Measurements from ENCODE around the gene ABLIM1.

ABLIM1 gene

DNA sequence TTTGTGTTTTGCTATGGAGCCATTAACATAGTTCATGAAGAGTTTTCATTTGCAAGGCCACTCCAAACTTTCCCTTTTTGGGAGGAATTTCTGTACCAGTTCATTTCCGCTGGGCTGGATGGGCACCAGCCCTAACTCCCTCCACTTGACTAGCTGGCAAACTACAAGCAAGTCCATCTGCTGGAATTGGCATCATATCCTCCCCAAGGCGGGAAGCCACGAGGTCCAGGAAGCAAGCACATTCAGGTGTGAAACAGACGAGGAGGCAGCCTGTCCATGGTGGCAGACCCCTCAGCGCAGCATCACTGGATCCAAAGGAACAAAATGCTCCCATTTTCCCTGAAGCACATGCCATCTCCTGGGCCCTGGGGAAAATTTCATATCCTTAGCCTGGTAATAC, 125.8 kb downstream of the ABLIM1 start:
- CTCF ChIA-PET: interaction anchor here (0.6 to 0.9 kb wide), 2 partner anchors 18 to 178 kb away, joined by 3 to 4 read pairs; no protein-coding TSS in a partner anchor
- POLR2A ChIA-PET: interaction anchor here (0.6 kb wide), 1 partner anchor 34 kb away, joined by 4 read pairs; no protein-coding TSS in a partner anchor
- Histone ChIP-seq H3K4me1 (ENCODE audit: control insufficient read depth, insufficient read depth, low read length) (no peaks in the 10 kb centered on the region), H3K4me3 (ENCODE audit: low read depth, low read length) (no peak overlapping the region), H3K36me3 (ENCODE audit: control insufficient read depth in 2 of 2, insufficient read depth in 1 of 2, low read length in 2 of 2) (no peaks in the 10 kb centered on the region), H3K9me3 (ENCODE audit: control insufficient read depth, insufficient read depth, low read depth, low read length) (no peaks in the 10 kb centered on the region), H3K27ac (ENCODE audit: extremely low read depth, low read depth, low read length) (no peak overlapping the region)
- TF ChIP-seq ZNF830 (tag by site-specific recombination; IDR thresholded peaks at IDR 0.05; ENCODE audit: low read depth): no peak

DNA sequence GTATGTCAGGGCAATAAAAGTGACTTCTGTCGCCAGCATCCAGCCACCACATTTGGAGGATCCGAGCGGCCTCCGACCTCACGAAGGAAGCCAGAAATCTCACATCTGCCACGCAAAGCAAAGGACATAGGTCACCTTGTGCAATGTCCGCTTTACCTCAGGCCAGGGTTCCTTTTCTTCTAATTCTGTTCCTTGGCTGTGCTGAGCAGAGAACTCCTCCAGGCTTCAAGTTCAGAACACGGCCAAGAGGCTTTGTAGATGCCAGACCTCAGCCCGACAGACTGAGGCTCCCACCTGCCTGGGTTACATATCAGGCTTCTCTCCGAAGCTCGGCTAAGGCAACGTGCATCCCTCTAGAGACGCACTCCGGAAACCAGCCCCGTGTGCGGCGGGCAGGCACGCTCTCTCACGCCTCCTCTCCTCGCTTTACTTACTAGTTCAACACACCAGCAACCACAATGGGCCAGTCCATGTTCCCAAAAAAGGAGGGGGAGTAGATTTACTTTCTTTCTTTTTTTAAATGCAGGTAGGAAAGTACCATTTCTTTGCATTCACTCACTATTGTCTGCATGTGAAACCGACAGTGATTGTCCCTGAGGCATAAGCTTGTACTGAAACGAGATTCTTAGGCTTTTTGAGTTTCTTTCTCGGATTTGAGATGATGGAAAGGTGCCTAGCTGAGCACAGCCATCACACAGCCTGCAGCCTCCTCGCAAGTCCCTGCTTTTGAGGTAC, 131.4 kb downstream of the ABLIM1 start:
- Histone ChIP-seq H3K4me1 (ENCODE audit: control insufficient read depth, insufficient read depth, low read length) (peaks cover 20% of the 10 kb centered on the region), H3K9me3 (ENCODE audit: control insufficient read depth, insufficient read depth, low read depth, low read length) (no peaks in the 10 kb centered on the region), H3K4me3 (ENCODE audit: low read depth, low read length) (peak overlapping the region; percentile 50), H3K27ac (ENCODE audit: extremely low read depth, low read depth, low read length) (peak overlapping the region; percentile 84), H3K36me3 (ENCODE audit: control insufficient read depth in 2 of 2, insufficient read depth in 1 of 2, low read length in 2 of 2) (no peaks in the 10 kb centered on the region)
- ChIA-PET POLR2A (interaction anchor here (0.6 to 2.0 kb wide), 6 partner anchors 11 to 122 kb away, joined by 3 to 7 read pairs (median 4); no protein-coding TSS in a partner anchor), CTCF (interaction anchor here (0.6 to 1.8 kb wide), 6 partner anchors 9 to 223 kb away, joined by 3 to 5 read pairs (median 4); no protein-coding TSS in a partner anchor)
- no peak for TF ChIP-seq ZNF37A (tag by site-specific recombination; IDR thresholded peaks at IDR 0.05)
- no peak for TF ChIP-seq ZNF121 (tag by site-specific recombination; IDR thresholded peaks at IDR 0.05)
- no peak for TF ChIP-seq ZNF510 (tag by site-specific recombination; IDR thresholded peaks at IDR 0.05; ENCODE audit: insufficient replicate concordance)
- TF ChIP-seq ZEB2 (tag by site-specific recombination; IDR thresholded peaks at IDR 0.05): peak; percentile 73
- 0 out of 2 replicates have a peak, but pooled peaks have one; percentile 45 for TF ChIP-seq ZBTB48 (tag by site-specific recombination; IDR thresholded peaks at IDR 0.05)
- TF ChIP-seq ZFHX2 (tag by site-specific recombination; conservative IDR thresholded peaks at IDR 0.05): no peak
- peak; percentile 94 for TF ChIP-seq PRDM1 (tag by site-specific recombination; IDR thresholded peaks at IDR 0.05)
- TF ChIP-seq HOXD13 (CRISPR knock-in tag; IDR thresholded peaks at IDR 0.05; ENCODE audit: borderline replicate concordance): no peak
- TF ChIP-seq ZNF223 (tag by site-specific recombination; IDR thresholded peaks at IDR 0.05): no peak
- no peak for TF ChIP-seq ZNF785 (tag by site-specific recombination; IDR thresholded peaks at IDR 0.05)
- no peak for TF ChIP-seq ZNF138 (tag by site-specific recombination; IDR thresholded peaks at IDR 0.05; ENCODE audit: borderline replicate concordance)
- no peak for TF ChIP-seq ZNF184 (tag by site-specific recombination; IDR thresholded peaks at IDR 0.05)
- no peak for TF ChIP-seq ZNF843 (tag by site-specific recombination; IDR thresholded peaks at IDR 0.05)
- TF ChIP-seq, protein P1, sequence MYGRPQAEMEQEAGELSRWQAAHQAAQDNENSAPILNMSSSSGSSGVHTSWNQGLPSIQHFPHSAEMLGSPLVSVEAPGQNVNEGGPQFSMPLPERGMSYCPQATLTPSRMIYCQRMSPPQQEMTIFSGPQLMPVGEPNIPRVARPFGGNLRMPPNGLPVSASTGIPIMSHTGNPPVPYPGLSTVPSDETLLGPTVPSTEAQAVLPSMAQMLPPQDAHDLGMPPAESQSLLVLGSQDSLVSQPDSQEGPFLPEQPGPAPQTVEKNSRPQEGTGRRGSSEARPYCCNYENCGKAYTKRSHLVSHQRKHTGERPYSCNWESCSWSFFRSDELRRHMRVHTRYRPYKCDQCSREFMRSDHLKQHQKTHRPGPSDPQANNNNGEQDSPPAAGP (tag by site-specific recombination; IDR thresholded peaks at IDR 0.05): no peak
- TF ChIP-seq ZNF155 (tag by site-specific recombination; IDR thresholded peaks at IDR 0.05): no peak
- TF ChIP-seq ZNF777 (tag by site-specific recombination; IDR thresholded peaks at IDR 0.05; ENCODE audit: borderline replicate concordance): no peak
- TF ChIP-seq, protein P2, sequence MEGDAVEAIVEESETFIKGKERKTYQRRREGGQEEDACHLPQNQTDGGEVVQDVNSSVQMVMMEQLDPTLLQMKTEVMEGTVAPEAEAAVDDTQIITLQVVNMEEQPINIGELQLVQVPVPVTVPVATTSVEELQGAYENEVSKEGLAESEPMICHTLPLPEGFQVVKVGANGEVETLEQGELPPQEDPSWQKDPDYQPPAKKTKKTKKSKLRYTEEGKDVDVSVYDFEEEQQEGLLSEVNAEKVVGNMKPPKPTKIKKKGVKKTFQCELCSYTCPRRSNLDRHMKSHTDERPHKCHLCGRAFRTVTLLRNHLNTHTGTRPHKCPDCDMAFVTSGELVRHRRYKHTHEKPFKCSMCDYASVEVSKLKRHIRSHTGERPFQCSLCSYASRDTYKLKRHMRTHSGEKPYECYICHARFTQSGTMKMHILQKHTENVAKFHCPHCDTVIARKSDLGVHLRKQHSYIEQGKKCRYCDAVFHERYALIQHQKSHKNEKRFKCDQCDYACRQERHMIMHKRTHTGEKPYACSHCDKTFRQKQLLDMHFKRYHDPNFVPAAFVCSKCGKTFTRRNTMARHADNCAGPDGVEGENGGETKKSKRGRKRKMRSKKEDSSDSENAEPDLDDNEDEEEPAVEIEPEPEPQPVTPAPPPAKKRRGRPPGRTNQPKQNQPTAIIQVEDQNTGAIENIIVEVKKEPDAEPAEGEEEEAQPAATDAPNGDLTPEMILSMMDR (tag by site-specific recombination; IDR thresholded peaks at IDR 0.05): 0 out of 2 replicates have a peak, but pooled peaks have one; percentile 7
- TF ChIP-seq ZNF830 (tag by site-specific recombination; IDR thresholded peaks at IDR 0.05; ENCODE audit: low read depth): no peak
- TF ChIP-seq ZNF530 (tag by site-specific recombination; IDR thresholded peaks at IDR 0.05; ENCODE audit: low read depth): no peak
- TF ChIP-seq, protein P3, sequence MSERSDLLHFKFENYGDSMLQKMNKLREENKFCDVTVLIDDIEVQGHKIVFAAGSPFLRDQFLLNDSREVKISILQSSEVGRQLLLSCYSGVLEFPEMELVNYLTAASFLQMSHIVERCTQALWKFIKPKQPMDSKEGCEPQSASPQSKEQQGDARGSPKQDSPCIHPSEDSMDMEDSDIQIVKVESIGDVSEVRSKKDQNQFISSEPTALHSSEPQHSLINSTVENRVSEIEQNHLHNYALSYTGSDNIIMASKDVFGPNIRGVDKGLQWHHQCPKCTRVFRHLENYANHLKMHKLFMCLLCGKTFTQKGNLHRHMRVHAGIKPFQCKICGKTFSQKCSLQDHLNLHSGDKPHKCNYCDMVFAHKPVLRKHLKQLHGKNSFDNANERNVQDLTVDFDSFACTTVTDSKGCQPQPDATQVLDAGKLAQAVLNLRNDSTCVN (tag by site-specific recombination; optimal IDR thresholded peaks at IDR 0.05): peak; percentile 32
- TF ChIP-seq OSR2 (tag by site-specific recombination; IDR thresholded peaks at IDR 0.05): peak; percentile 5; the same call in 1 of the 2 replicates
- peak; percentile 69 for TF ChIP-seq GFI1B (tag by site-specific recombination; IDR thresholded peaks at IDR 0.05)
- TF ChIP-seq, protein P4, sequence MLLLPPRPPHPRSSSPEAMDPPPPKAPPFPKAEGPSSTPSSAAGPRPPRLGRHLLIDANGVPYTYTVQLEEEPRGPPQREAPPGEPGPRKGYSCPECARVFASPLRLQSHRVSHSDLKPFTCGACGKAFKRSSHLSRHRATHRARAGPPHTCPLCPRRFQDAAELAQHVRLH (tag by site-specific recombination; IDR thresholded peaks at IDR 0.05): peak; percentile 6; the same call in 1 of the 2 replicates
- TF ChIP-seq, protein P5, sequence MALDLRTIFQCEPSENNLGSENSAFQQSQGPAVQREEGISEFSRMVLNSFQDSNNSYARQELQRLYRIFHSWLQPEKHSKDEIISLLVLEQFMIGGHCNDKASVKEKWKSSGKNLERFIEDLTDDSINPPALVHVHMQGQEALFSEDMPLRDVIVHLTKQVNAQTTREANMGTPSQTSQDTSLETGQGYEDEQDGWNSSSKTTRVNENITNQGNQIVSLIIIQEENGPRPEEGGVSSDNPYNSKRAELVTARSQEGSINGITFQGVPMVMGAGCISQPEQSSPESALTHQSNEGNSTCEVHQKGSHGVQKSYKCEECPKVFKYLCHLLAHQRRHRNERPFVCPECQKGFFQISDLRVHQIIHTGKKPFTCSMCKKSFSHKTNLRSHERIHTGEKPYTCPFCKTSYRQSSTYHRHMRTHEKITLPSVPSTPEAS (tag by site-specific recombination; IDR thresholded peaks at IDR 0.05): no peak
- TF ChIP-seq ZBTB17 (tag by site-specific recombination; IDR thresholded peaks at IDR 0.05): peak; percentile 90
- TF ChIP-seq ZNF19 (tag by site-specific recombination; IDR thresholded peaks at IDR 0.05; ENCODE audit: low read depth): no peak
- TF ChIP-seq ZNF621 (tag by site-specific recombination; IDR thresholded peaks at IDR 0.05): no peak
